ENCODE measurements around the gene HASPIN. TPM values are rescaled to one million over a fixed set of nuclear protein-coding genes. Genes with fewer than 3 reads are reported as not detected.

Gene HASPIN
- total RNA-seq, 2 donors from 2014 or later, result 14.7 to 24.6 TPM

- Mint-ChIP-seq H3K27ac (no peak overlapping the region), H3K4me3 (no peak overlapping the region)
These were observed 10.8 kb upstream of the HASPIN start for GRCh38 chr17:3712811-3713463.

GRCh38 chr17:3715296-3715695 lies 8.4 kb upstream of the HASPIN start:
- H3K9ac ChIP-seq (ENCODE audit: extremely low read depth, low read length, poor library complexity, severe bottlenecking), result no peak overlapping the region
- Mint-ChIP-seq H3K9me3 (no peaks in the 10 kb centered on the region), H3K27ac (no peak overlapping the region), H3K27me3 (ENCODE audit: insufficient read depth) (no peaks in the 10 kb centered on the region), H3K4me1 (no peaks in the 10 kb centered on the region), H3K4me3 (no peak overlapping the region), H3K36me3 (ENCODE audit: low read depth) (peaks cover 46% of the 10 kb centered on the region)
- peaks cover 47% of the 10 kb centered on the region for H3K36me3 ChIP-seq (ENCODE audit: control insufficient read depth, insufficient read depth, low read length)
- WGBS, 2 experiments (ENCODE audit: insufficient coverage in 1 of 2, insufficient read length in 1 of 2), result 89 to 97% methylated on average over 6 to 8 of the region's 8 CpGs
- H3K9me3 ChIP-seq (ENCODE audit: control insufficient read depth, low read length), result no peaks in the 10 kb centered on the region
- no peak for DNase-seq
- no peak overlapping the region for H3K4me3 ChIP-seq (ENCODE audit: low read length)
- TF ChIP-seq CTCF (conservative IDR thresholded peaks at IDR 0.05), result no peak
- H3K27ac ChIP-seq (ENCODE audit: low read depth, low read length), result no peak overlapping the region
- no peaks in the 10 kb centered on the region for H3K27me3 ChIP-seq (ENCODE audit: control insufficient read depth, insufficient read depth, low read length, poor library complexity, severe bottlenecking)
- no peaks in the 10 kb centered on the region for H3K4me1 ChIP-seq (ENCODE audit: control insufficient read depth, insufficient read depth, low read length)

More at GRCh38 chr17:3712811-3713463, 10.8 kb upstream of the HASPIN start:
- Mint-ChIP-seq H3K4me1 (no peaks in the 10 kb centered on the region), H3K27me3 (ENCODE audit: insufficient read depth) (no peaks in the 10 kb centered on the region), H3K36me3 (ENCODE audit: low read depth) (peaks cover 35% of the 10 kb centered on the region), H3K9me3 (no peaks in the 10 kb centered on the region)
- Histone ChIP-seq H3K27me3 (ENCODE audit: control insufficient read depth, insufficient read depth, low read length, poor library complexity, severe bottlenecking) (no peaks in the 10 kb centered on the region), H3K4me1 (ENCODE audit: control insufficient read depth, insufficient read depth, low read length) (no peaks in the 10 kb centered on the region), H3K4me3 (ENCODE audit: low read length) (no peak overlapping the region), H3K9me3 (ENCODE audit: control insufficient read depth, low read length) (no peaks in the 10 kb centered on the region), H3K9ac (ENCODE audit: extremely low read depth, low read length, poor library complexity, severe bottlenecking) (no peak overlapping the region), H3K36me3 (ENCODE audit: control insufficient read depth, insufficient read depth, low read length) (peaks cover 29% of the 10 kb centered on the region), H3K27ac (ENCODE audit: low read depth, low read length) (no peak overlapping the region)
- 84 to 89% methylated on average over 12 to 13 of the region's 13 CpGs for WGBS, 2 experiments (ENCODE audit: insufficient coverage in 1 of 2, insufficient read length in 1 of 2)
- no peak for DNase-seq
- TF ChIP-seq CTCF (conservative IDR thresholded peaks at IDR 0.05), result no peak

GRCh38 chr17:3718201-3718600 lies 5.5 kb upstream of the HASPIN start:
- H3K27ac Mint-ChIP-seq, result no peak overlapping the region
- no peak for TF ChIP-seq CTCF (conservative IDR thresholded peaks at IDR 0.05)
- no peaks in the 10 kb centered on the region for H3K27me3 ChIP-seq (ENCODE audit: control insufficient read depth, insufficient read depth, low read length, poor library complexity, severe bottlenecking)
- H3K36me3 ChIP-seq (ENCODE audit: control insufficient read depth, insufficient read depth, low read length), result peaks cover 48% of the 10 kb centered on the region
- DNase-seq, result no peak
- H3K27me3 Mint-ChIP-seq (ENCODE audit: insufficient read depth), result no peaks in the 10 kb centered on the region
- H3K4me3 Mint-ChIP-seq, result no peak overlapping the region
- no peak overlapping the region for H3K27ac ChIP-seq (ENCODE audit: low read depth, low read length)
- H3K4me3 ChIP-seq (ENCODE audit: low read length), result no peak overlapping the region
- no peaks in the 10 kb centered on the region for H3K9me3 Mint-ChIP-seq
- peaks cover 48% of the 10 kb centered on the region for H3K36me3 Mint-ChIP-seq (ENCODE audit: low read depth)
- H3K4me1 Mint-ChIP-seq, result peaks cover 8% of the 10 kb centered on the region
- H3K9ac ChIP-seq (ENCODE audit: extremely low read depth, low read length, poor library complexity, severe bottlenecking), result no peak overlapping the region
- H3K9me3 ChIP-seq (ENCODE audit: control insufficient read depth, low read length), result no peaks in the 10 kb centered on the region
- no peaks in the 10 kb centered on the region for H3K4me1 ChIP-seq (ENCODE audit: control insufficient read depth, insufficient read depth, low read length)
- WGBS, 2 experiments (ENCODE audit: insufficient coverage in 1 of 2, insufficient read length in 1 of 2), result 83 to 97% methylated on average over 2 to 4 of the region's 4 CpGs

Measured in endodermal cell (in vitro differentiated cells).